HG03175 (cell line): ENCODE measurements around the gene LAMC3.
"Not testable (repeated sequence)": the region's sequence is repeated elsewhere in the genome, so short reads cannot be mapped to it uniquely, and the experiment has no call there.

Experiments
- ATAC-seq: cut with Tn5 transposase; IDR thresholded peaks from one replicate; pipeline ENCODE4 v1.9.1; 2021; ENCODE audit warnings: mild to moderate bottlenecking, moderate library complexity; ENCODE audit not compliant: unreplicated experiment

Gene LAMC3

GRCh38 chr9:131114084-131114535 lies 105.1 kb downstream of the LAMC3 start:
- no peak for ATAC-seq

GRCh38 chr9:131115360-131115742 lies 106.4 kb downstream of the LAMC3 start:
- ATAC-seq: not testable (repeated sequence)

GRCh38 chr9:131116281-131117120 lies 107.5 kb downstream of the LAMC3 start:
- ATAC-seq: no peak

- no peak for ATAC-seq
Observed at GRCh38 chr9:131117121-131117761, 108.3 kb downstream of the LAMC3 start.

- no peak for ATAC-seq
Observed at GRCh38 chr9:131117762-131118145, 108.8 kb downstream of the LAMC3 start.

- ATAC-seq: no peak
Observed at GRCh38 chr9:131119600-131119999, 110.6 kb downstream of the LAMC3 start.

- ATAC-seq: no peak
Observed at GRCh38 chr9:131120620-131121228, 111.8 kb downstream of the LAMC3 start.

GRCh38 chr9:131121346-131121745 lies 112.4 kb downstream of the LAMC3 start:
- ATAC-seq: no peak

GRCh38 chr9:131122158-131122557 lies 113.2 kb downstream of the LAMC3 start:
- no peak for ATAC-seq

GRCh38 chr9:131125038-131125287 lies 116.0 kb downstream of the LAMC3 start:
- peak; percentile 7 for ATAC-seq

GRCh38 chr9:131125288-131126058 lies 116.5 kb downstream of the LAMC3 start, which contains the start of gene NUP214:
Gene NUP214, plus strand, starts transcription at chr9:131125586. Its CDS starts 119 bp downstream, at chr9:131125705.
- ATAC-seq: peak; percentile 98

GRCh38 chr9:131126059-131126426 lies 117.1 kb downstream of the LAMC3 start:
- ATAC-seq: no peak

- no peak for ATAC-seq
Observed at GRCh38 chr9:131129183-131129582, 120.2 kb downstream of the LAMC3 start.

GRCh38 chr9:131138676-131139075 lies 129.7 kb downstream of the LAMC3 start:
- no peak for ATAC-seq

- no peak for ATAC-seq
Observed at GRCh38 chr9:131140112-131140511, 131.1 kb downstream of the LAMC3 start.

- ATAC-seq: no peak
Observed at GRCh38 chr9:131140550-131140949, 131.6 kb downstream of the LAMC3 start.

- ATAC-seq: no peak
Observed at GRCh38 chr9:131142160-131142559, 133.2 kb downstream of the LAMC3 start.
